Epithelial cell of proximal tubule (primary cell): ENCODE results near the gene CARD10. TPM values are rescaled to one million over a fixed set of nuclear protein-coding genes. Genes with fewer than 3 reads are reported as not detected.

ENCODE experiments used
- DNase-seq: peaks from one replicate; pipeline ENCODE4 v3.0.0-alpha.2; 2011; ENCODE audit warnings: low read depth
- H3K4me3 ChIP-seq: 2 replicates; pipeline ENCODE4 v1.5.1; 2011; ENCODE audit warnings: low read depth, mild to moderate bottlenecking, low read length
- CTCF ChIP-seq: conservative IDR thresholded peaks from 2 replicates; pipeline ENCODE4 v1.5.1; 2012; ENCODE audit warnings: low read depth, mild to moderate bottlenecking, low read length
- total RNA-seq: library from RNA; depleted of rRNA; stranded (reverse); fragments of >200 nt; gene quantifications from 2 replicates; pipeline ENCODE4 v1.2.3, GENCODE V29; 2015

Gene CARD10
- total RNA-seq, 1 donor from 2014 or later, result 63.8 TPM

GRCh38 chr22:37460684-37461083 lies 58.5 kb downstream of the CARD10 start:
- no peak overlapping the region for H3K4me3 ChIP-seq
- DNase-seq, result no peak
- TF ChIP-seq CTCF, result no peak

- H3K4me3 ChIP-seq, result no peak overlapping the region
- no peak for DNase-seq
- no peak for TF ChIP-seq CTCF
Observed at GRCh38 chr22:37459206-37459605, 60.0 kb downstream of the CARD10 start.

GRCh38 chr22:37457093-37457893 lies 61.9 kb downstream of the CARD10 start:
- no peak for DNase-seq
- no peak overlapping the region for H3K4me3 ChIP-seq
- peak; percentile 96 for TF ChIP-seq CTCF

GRCh38 chr22:37456346-37456745 lies 62.9 kb downstream of the CARD10 start:
- TF ChIP-seq CTCF, result no peak
- no peak for DNase-seq
- H3K4me3 ChIP-seq, result no peak overlapping the region

- H3K4me3 ChIP-seq, result no peak overlapping the region
- no peak for TF ChIP-seq CTCF
- no peak for DNase-seq
Observed at GRCh38 chr22:37455896-37456295, 63.3 kb downstream of the CARD10 start.

- TF ChIP-seq CTCF, result no peak
- no peak overlapping the region for H3K4me3 ChIP-seq
- DNase-seq, result peak; percentile 87
Observed at GRCh38 chr22:37454857-37455686, 64.1 kb downstream of the CARD10 start.

GRCh38 chr22:37453696-37454095 lies 65.5 kb downstream of the CARD10 start:
- DNase-seq, result no peak
- TF ChIP-seq CTCF, result no peak
- H3K4me3 ChIP-seq, result no peak overlapping the region
